GM18507 (cell line): ENCODE measurements around the gene GLUL.
A peak's percentile ranks its signal among the peaks of the same experiment; 100 is the strongest.

Experiments
- DNase-seq: peaks from one replicate; pipeline ENCODE4 v3.0.0; 2011; ENCODE audit warnings: low read depth; ENCODE audit not compliant: insufficient read length; ENCODE audit errors: extremely low spot score
- FAIRE-seq: peaks from 2 replicates; lab custom pipeline; 2011; peaks lifted over from hg19 to GRCh38; lab: Jason Lieb, UNC

Gene GLUL

DNA sequence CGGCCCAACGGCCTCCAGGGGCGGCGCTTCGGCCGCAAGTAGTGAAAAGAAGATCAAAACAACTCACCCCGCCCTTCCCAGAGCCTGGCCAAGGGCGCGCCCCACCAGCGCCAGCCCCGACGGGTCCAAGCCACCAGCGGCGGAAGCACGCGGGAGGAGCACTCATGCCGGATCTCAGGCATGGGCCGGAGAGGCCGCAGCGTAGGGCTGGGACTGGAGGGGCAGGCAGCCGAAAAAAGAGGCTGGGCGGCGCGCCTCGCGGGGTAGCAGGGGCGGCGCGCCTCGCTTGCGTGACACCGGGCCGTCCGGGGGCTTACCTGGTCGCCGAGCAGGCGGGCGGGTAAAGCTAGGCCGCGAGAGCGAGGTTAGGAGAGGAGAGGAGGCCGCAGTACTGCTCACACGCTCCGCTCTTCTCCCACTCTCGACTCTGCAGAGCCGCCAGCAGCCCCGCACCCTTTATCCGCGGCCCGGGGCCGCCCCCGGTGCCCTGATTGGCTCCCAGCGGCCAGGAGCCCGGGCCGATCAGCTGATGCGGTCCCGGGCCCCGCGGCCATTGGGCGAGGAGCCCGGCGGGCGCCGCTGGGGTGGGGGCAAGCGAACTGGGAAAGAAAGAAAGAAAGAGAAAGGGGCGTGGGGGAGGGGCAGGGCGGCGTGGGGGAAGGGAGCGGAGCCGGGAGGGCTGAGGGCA lies at the start of gene GLUL:
TSS of gene GLUL (minus strand) at position 429 of the 688 bp plus-strand sequence. CDS start 3,053 bp downstream, outside the sequence.
- DNase-seq (no peak), FAIRE-seq (peak; percentile 66)

DNA sequence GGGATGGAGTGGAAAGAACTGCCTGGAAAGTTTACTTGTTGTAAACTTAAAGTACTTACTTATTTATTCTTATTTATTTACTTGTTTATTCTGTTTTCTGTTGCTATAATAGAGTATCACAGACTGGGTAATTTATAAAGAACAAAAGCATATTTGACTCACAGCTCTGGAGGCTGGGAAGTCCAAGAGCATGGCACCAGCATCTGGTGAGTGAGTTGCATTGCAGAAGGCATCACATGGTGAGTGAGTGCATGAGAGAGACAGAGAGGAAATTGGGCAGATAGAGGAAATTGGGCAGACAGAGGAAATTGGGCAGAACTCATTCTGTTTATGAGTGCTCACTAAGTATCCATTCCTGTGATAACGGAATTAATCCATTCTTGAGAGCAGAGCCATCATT lies 46.7 kb upstream of the GLUL start:
- FAIRE-seq: no peak

GRCh38 chr1:182433580-182433979 lies 42.0 kb upstream of the GLUL start:
- FAIRE-seq: no peak

More for the DNA sequence above, 46.7 kb upstream of the GLUL start:
- DNase-seq: no peak

DNA sequence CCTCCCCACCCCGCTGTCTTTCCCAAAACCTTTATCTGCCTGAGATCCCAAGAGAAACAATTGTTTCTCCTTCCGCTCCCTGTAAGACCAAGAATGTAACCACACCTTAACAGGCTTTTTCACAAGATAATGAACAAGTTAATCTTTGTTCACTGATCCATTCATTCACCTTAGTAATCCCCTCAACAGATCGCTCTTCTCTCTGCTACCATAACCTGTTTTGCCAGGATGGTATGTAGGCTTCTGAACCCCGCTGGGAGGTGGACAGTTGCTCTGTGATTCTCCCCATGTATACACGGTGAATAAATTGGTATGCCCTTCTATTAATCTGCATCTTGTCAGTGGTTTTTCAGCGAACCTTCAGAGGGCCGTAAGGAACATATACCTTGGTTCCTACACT lies 39.7 kb upstream of the GLUL start:
- DNase-seq (no peak), FAIRE-seq (no peak)

More at GRCh38 chr1:182433580-182433979, 42.0 kb upstream of the GLUL start:
- no peak for DNase-seq

DNA sequence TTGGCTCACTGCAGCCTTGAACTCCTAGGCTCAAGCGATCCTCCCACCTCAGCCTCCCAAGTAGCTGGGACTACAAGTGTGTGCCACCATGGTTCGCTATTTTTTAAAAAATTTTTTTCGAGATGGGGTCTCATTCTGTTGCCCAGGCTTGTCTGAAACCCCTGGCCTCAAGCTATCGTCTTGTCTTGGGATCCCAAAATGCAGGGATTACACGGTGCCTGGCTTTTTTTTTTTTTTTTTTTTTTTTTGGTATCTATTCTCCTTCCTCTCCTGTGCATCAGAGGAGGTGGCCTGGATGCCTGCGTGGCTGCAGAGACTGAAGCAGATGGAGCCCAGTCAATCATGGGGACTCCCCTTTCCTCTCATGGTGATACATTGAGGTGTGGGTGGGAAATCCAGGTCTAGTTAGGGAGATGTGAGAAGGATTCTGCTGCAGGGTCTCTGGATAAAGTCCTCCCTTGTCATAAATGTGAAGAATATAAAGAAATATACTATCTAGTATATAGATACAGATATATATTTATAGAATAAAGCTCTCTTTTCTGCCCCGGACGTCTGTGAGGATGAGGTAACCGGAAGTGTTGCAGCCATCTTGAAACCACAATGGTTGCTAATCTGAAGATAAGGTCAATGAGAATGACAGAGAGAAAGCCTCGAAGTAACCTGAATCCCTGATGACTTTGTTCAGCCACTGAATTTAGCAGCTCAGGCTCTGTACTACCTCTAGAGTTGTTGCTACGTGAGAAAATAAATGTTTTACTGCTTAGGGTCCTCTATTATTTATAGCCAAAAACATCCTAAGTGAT lies 38.9 kb upstream of the GLUL start:
- DNase-seq (no peak), FAIRE-seq (peak; percentile 85)

DNA sequence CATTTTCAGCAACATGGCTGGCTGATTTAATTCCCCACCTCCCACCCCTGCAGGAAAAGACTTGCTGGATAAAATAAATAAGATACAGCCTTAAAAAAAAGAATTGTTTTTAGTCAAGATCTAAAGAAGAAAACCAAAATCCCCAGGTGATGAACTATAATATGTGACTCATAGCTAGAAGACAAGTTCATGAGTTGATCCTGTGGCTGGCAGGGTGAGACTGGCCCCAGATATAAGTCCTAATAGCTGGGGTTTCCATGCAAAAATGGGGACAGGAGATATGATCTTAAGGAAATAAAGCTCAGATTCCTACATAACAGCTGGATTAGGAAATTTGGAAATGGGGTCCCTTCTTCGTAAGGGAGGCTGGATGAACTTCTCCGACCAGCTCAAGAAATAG lies 36.5 kb upstream of the GLUL start:
- no peak for DNase-seq
- FAIRE-seq: peak; percentile 82

GRCh38 chr1:182426442-182427430 lies 35.1 kb upstream of the GLUL start:
- no peak for DNase-seq
- peak; percentile 97 for FAIRE-seq

GRCh38 chr1:182415789-182416188 lies 24.2 kb upstream of the GLUL start:
- no peak for FAIRE-seq

DNA sequence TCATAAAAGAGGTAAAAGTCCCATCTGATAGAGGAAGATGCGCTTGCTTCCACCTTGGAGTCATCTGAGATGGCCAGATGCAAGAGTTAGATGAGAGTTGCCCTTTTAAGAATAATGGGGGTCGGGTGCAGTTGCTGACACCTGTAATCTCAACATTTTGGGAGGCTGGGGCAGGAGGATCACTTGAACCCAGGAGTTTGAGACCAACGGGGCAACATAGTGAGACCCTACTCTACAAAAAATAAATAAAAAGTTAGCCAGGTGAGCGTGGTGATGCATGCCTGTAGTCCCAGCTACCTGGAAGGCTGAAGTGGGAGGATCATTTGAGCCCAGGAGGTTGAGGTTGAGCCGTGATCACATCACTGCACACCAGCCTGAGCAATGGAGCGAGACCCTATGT lies 22.4 kb upstream of the GLUL start:
- DNase-seq (no peak), FAIRE-seq (no peak)

More at GRCh38 chr1:182415789-182416188, 24.2 kb upstream of the GLUL start:
- no peak for DNase-seq

DNA sequence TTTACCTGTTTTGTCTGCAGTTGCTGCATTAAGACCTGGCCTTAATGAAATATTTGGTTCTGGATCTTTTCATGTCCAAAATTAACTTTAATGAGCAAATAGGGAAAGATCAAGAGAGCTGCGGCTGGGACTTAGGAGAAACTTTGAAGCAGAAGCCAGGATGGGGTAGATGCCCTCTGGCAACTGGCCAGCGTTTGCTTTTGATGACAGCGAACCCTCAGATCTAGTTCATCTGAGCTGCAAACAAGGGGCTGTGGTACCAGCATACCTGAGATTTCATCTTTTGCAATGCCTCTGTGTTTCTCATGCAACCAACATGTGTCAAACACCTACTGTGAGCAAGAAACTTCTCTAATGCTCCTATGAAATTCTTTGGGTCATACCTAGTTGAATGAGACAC lies 21.9 kb upstream of the GLUL start:
- no peak for FAIRE-seq
- DNase-seq: no peak

DNA sequence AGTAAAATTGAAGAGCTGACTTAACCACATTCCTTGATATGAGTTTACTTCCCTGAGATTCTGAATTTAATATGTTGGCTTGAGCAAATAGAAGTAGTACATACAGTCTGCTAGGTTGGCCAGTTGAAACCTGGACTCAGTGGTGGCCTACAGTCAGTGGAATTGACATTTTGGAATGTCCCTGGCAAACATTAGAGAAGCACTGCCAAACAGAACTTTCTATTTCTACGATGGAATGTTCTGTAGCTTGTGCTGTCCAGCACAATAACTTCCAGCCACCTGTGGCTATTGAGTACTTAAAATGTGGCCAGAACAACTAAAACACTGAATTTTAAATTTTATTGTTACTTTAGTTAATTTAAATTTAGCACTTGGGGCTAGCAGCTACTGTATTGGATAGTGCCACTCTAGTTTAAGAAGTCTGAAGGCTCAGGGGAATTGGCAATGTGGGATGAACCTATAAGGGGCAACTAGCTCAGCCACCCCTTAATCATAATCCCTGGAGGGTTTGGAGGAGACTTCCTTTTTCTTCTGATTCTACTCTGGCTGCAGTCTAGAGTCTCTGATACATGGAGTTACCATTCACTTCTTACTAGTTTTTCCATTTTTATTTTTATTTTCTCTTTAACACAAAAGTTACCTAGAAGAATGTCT lies 19.2 kb upstream of the GLUL start:
- FAIRE-seq (no peak), DNase-seq (no peak)

GRCh38 chr1:182410138-182410537 lies 18.5 kb upstream of the GLUL start:
- no peak for DNase-seq
- no peak for FAIRE-seq

- FAIRE-seq: no peak
Measured at GRCh38 chr1:182408435-182409075, 17.0 kb upstream of the GLUL start.

GRCh38 chr1:182407724-182408123 lies 16.1 kb upstream of the GLUL start:
- FAIRE-seq: no peak
- DNase-seq: no peak

More at GRCh38 chr1:182408435-182409075, 17.0 kb upstream of the GLUL start:
- DNase-seq: no peak

DNA sequence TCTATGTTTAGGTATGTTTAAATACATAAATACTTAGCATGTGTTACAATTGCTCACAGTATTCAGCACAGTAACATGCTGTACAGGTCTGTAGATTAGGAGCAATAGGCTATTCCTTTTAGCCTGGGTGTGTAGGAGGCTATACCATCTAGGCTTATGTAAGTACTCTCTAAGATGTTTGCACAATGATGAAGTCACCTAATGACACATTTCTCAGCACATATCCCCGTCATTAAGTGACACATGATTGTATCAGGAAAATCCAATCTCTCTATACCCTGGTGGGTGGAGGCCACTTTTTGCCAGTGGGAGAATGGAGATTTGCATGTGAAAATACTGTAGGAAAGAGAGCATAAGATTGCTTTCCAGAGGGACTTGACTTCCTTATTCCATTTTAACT lies 14.4 kb upstream of the GLUL start:
- DNase-seq (no peak), FAIRE-seq (no peak)

GRCh38 chr1:182405578-182405977 lies 14.0 kb upstream of the GLUL start:
- no peak for FAIRE-seq
- DNase-seq: no peak

- DNase-seq: no peak
- no peak for FAIRE-seq
Measured at GRCh38 chr1:182404781-182405180, 13.2 kb upstream of the GLUL start.

- FAIRE-seq: no peak
Measured at GRCh38 chr1:182400567-182400966, 9.0 kb upstream of the GLUL start, which contains the start of gene TEDDM1. TSS of gene TEDDM1 (minus strand) at chr1:182400667. CDS start at chr1:182400485, 182 bp downstream.

More at GRCh38 chr1:182400567-182400966, 9.0 kb upstream of the GLUL start, which contains the start of gene TEDDM1:
- no peak for DNase-seq
